Measurements from ENCODE around the gene ZNF423.

The ZNF423 gene

DNA sequence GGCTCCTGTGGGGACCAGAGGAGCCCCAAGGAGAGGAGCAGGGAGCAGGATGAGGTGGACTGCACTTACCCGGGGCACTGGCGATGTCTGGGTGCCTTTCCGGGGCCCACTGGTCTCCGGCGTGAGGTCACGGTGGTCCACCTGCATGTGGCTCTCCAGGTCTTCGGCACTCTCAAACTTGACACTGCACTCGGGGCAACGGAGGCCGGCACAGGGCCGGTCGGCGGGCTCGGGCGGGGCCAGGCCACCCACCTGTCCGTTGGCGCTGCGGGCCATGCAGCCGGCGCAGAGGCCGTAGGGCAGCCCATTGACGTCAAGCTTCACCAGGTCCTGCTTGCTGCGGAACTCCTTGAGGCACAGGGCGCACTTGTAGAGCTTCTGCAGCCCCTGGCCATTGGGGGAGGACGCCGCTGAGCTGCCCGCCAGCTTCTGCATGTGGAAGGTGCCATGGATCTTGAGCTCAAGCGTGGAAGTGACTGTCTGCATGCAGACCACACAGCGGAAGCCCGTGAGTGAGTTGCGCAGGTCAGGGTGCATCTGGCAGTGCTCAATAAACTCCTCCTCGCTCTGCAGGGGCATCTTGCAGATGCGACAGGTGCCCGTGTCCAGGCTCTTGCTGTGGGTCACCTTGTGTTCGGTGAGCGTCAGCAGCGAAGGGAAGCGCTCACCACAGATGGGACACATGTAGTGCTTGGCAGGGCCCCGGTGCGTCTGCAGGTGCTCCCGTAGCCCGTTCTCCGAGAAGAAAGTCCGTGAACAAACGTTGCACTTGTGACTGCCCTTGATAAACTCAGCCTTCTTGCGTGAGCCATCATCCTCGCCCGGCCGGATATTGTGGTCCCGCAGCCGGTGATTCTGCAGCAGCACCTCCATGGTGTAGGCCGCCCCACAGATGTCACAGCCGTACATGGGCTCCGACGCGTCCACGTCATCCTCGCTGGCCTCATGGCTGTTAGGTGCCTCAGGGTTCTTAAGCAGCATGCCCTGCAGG is 220.0 kb downstream of the ZNF423 start:
- no peak for TF ChIP-seq YY1 (IDR thresholded peaks at IDR 0.05; ENCODE audit: insufficient read depth, insufficient read length)
- no peak for TF ChIP-seq SUZ12 (IDR thresholded peaks at IDR 0.05; ENCODE audit: extremely low read depth, insufficient read depth, insufficient read length)
- no peak for TF ChIP-seq ZNF274 (IDR thresholded peaks at IDR 0.05; ENCODE audit: low read depth, low read length)
- no peak for DNase-seq (ENCODE audit: low read depth, low spot score)
- Histone ChIP-seq H3K9me3 (ENCODE audit: insufficient read depth, low read length) (no peaks in the 10 kb centered on the region), H3K4me3 (ENCODE audit: insufficient read length, low read depth) (no peak overlapping the region), H3K4me1 (ENCODE audit: insufficient read depth, insufficient read length) (peaks cover 19% of the 10 kb centered on the region), H3K36me3 (ENCODE audit: insufficient read depth, insufficient read length, low read length) (peaks cover 49% of the 10 kb centered on the region), H3K27me3 (ENCODE audit: insufficient read depth, insufficient read length) (no peaks in the 10 kb centered on the region), H3K9ac (ENCODE audit: insufficient read length, low read depth) (no peak overlapping the region)

DNA sequence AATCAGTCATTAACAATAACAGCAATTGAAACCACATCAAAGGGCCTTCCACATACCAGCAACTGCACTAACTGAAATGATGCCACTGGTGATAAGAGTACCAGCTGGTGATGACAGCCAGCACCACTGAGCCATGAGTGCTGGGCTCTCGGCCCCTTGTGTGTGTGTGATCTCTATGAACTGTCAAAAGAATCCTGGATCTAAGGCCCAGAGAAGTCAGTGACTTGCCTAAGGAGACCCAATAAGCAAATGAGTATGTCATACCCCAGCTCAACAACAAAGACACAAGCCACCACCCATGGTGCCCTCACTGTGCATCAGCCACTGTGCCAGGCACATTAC is 220.9 kb downstream of the ZNF423 start:
- Histone ChIP-seq H3K9me3 (ENCODE audit: insufficient read depth, low read length) (no peaks in the 10 kb centered on the region), H3K4me1 (ENCODE audit: insufficient read depth, insufficient read length) (peaks cover 12% of the 10 kb centered on the region), H3K9ac (ENCODE audit: insufficient read length, low read depth) (no peak overlapping the region), H3K4me3 (ENCODE audit: insufficient read length, low read depth) (no peak overlapping the region), H3K36me3 (ENCODE audit: insufficient read depth, insufficient read length, low read length) (peaks cover 53% of the 10 kb centered on the region), H3K27me3 (ENCODE audit: insufficient read depth, insufficient read length) (no peaks in the 10 kb centered on the region)
- DNase-seq (ENCODE audit: low read depth, low spot score), result no peak
- no peak for TF ChIP-seq ZNF274 (IDR thresholded peaks at IDR 0.05; ENCODE audit: low read depth, low read length)

DNA sequence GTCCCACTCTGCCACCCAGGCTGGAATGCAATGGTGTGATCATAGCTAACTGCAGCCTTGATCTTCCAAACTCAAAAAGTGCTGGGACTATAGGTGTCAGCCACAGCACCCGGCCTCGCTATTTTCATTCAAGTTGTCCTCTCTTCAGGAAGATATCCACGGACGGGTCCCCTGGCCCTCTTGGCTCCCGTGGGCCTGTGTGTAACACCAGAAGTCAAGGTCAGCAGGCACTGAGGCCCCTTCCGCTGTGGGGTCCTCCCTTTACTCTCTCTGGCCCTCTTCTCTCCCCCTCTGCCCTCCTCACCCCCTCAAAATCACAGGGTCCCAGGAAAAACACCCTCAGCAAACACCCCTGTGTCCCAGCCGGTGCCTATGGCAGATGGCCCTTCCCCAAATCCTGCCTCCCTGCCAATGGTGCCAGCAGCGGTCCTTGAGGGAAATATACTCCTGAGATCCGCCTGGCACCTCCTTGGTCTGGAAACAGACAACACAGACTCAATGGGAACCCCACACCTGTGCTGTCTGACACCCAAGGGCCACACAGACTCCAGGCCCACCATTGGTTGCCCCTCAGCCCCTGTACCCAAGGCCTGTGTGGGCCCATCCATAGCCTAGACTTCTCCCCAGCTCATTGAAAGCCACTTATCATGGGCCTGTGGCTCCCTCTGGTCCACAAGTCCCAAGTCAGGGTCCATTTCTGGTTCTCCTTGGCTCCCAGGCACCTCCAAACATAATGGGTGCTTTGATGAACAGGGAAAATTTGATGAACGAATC is 221.5 kb downstream of the ZNF423 start:
- Histone ChIP-seq H3K4me1 (ENCODE audit: insufficient read depth, insufficient read length) (peaks cover 11% of the 10 kb centered on the region), H3K36me3 (ENCODE audit: insufficient read depth, insufficient read length, low read length) (peaks cover 53% of the 10 kb centered on the region), H3K4me3 (ENCODE audit: insufficient read length, low read depth) (no peak overlapping the region), H3K9me3 (ENCODE audit: insufficient read depth, low read length) (peaks cover 5% of the 10 kb centered on the region; the same call in 1 of the 2 replicates), H3K9ac (ENCODE audit: insufficient read length, low read depth) (no peak overlapping the region), H3K27me3 (ENCODE audit: insufficient read depth, insufficient read length) (no peaks in the 10 kb centered on the region)
- TF ChIP-seq SUZ12 (IDR thresholded peaks at IDR 0.05; ENCODE audit: extremely low read depth, insufficient read depth, insufficient read length) (no peak), ZNF274 (IDR thresholded peaks at IDR 0.05; ENCODE audit: low read depth, low read length) (no peak), YY1 (IDR thresholded peaks at IDR 0.05; ENCODE audit: insufficient read depth, insufficient read length) (no peak)
- no peak for DNase-seq (ENCODE audit: low read depth, low spot score)

DNA sequence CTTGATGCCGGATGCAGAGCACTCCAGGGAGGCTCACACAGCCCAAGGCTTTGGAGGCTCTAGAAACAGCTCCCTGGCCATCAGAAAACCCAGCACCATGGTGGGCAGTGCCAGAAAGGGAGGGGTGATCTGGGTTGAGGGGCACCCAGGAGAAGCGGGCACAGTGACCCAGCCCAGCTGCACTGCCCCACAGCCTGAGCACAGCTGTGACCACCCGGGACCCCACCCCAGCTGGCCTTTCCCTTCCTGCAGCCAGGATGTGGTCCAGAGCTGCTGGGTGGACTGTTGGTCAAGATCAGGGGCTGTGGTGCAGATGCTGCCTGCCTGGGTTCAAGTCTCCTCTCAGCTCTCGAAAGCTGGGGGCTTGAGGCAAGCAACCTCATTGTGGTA is 223.1 kb downstream of the ZNF423 start:
- TF ChIP-seq SUZ12 (IDR thresholded peaks at IDR 0.05; ENCODE audit: extremely low read depth, insufficient read depth, insufficient read length) (no peak), YY1 (IDR thresholded peaks at IDR 0.05; ENCODE audit: insufficient read depth, insufficient read length) (no peak), ZNF274 (IDR thresholded peaks at IDR 0.05; ENCODE audit: low read depth, low read length) (no peak)
- Histone ChIP-seq H3K27me3 (ENCODE audit: insufficient read depth, insufficient read length) (no peaks in the 10 kb centered on the region), H3K9ac (ENCODE audit: insufficient read length, low read depth) (no peak overlapping the region), H3K36me3 (ENCODE audit: insufficient read depth, insufficient read length, low read length) (peaks cover 50% of the 10 kb centered on the region), H3K4me3 (ENCODE audit: insufficient read length, low read depth) (no peak overlapping the region), H3K9me3 (ENCODE audit: insufficient read depth, low read length) (peaks cover 15% of the 10 kb centered on the region; the same call in 1 of the 2 replicates), H3K4me1 (ENCODE audit: insufficient read depth, insufficient read length) (peaks cover 3% of the 10 kb centered on the region)
- DNase-seq (ENCODE audit: low read depth, low spot score), result no peak

DNA sequence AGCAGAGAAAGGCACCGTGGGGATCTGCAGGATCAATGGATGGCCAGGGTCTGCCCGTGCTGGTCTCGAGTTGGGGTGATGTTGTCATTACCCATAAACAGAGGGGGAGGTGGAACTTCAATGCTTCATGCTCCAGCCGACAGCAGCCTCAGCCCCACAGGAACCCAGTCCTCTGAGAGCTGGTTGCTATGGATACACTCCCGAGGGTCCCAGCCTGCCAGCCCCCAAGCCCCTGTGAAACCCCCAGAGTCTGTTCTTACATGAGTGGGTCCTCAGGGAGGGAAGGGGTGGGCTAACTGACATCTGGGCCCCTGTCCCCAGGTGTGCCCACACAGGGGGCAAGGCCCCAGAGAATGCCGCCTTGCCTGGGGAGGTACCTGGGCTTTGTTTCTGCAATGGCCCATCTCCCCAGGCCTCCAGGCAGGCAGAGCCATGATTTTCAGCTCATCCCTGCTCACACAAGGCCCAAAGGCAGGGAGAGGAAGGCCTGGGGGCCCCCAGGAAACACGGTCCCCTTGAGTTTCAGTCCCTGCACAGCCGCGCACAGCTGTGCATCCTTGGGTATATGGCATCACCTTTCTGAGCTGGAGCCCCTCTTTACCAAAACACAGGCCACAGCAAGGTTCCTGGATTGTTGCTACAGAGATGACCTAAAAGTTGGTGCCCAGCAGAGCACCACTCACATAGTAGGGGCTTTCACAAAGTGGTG is 223.7 kb downstream of the ZNF423 start:
- H3K4me1 ChIP-seq (ENCODE audit: insufficient read depth, insufficient read length), result peaks cover 3% of the 10 kb centered on the region
- TF ChIP-seq SUZ12 (IDR thresholded peaks at IDR 0.05; ENCODE audit: extremely low read depth, insufficient read depth, insufficient read length) (no peak), YY1 (IDR thresholded peaks at IDR 0.05; ENCODE audit: insufficient read depth, insufficient read length) (no peak), ZNF274 (IDR thresholded peaks at IDR 0.05; ENCODE audit: low read depth, low read length) (no peak)
- peaks cover 15% of the 10 kb centered on the region; the same call in 1 of the 2 replicates for H3K9me3 ChIP-seq (ENCODE audit: insufficient read depth, low read length)
- H3K27me3 ChIP-seq (ENCODE audit: insufficient read depth, insufficient read length), result no peaks in the 10 kb centered on the region
- DNase-seq (ENCODE audit: low read depth, low spot score), result no peak
- H3K36me3 ChIP-seq (ENCODE audit: insufficient read depth, insufficient read length, low read length), result peaks cover 45% of the 10 kb centered on the region
- H3K4me3 ChIP-seq (ENCODE audit: insufficient read length, low read depth), result no peak overlapping the region
- no peak overlapping the region for H3K9ac ChIP-seq (ENCODE audit: insufficient read length, low read depth)

DNA sequence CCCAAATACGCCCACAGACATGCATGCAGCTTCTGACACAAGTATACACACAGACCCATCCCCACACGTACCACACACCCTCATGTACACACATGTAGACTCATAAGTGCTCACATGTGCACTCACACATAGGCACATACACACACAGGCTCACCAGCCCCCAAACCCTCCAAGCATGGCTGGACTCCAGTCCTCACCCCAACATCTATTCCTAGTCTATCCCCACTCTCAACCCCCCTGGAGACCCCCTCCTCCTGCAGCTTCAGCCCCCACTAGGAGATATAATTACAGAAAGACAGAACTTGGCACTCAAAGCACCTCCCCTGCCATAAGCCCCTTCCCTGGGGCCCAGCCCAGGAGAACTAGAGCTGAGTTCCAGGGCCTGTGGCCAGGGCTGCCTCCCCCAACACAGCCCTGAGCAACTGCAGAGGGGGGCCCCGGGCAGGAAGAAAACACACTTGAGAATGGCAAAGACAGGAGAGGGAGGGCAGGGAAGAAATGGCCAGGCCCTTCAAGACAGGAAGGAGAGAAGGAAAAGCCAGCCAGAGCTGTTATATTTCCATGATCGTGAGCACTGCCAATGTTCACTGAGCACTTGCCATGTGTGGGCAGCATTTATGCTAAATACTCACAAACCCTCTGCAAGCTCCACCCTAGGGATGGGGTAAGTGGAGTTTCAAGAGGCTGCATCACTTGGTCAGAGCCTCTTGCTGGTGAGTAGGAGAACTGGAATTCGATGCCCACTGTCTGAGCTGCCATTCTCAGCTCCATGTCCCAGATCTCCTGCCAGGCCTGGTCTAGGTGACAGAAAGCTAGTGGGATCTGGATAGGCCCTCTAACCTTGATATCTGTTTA is 224.5 kb downstream of the ZNF423 start:
- Histone ChIP-seq H3K9ac (ENCODE audit: insufficient read length, low read depth) (no peak overlapping the region), H3K27me3 (ENCODE audit: insufficient read depth, insufficient read length) (no peaks in the 10 kb centered on the region), H3K4me1 (ENCODE audit: insufficient read depth, insufficient read length) (peaks cover 3% of the 10 kb centered on the region), H3K4me3 (ENCODE audit: insufficient read length, low read depth) (no peak overlapping the region), H3K36me3 (ENCODE audit: insufficient read depth, insufficient read length, low read length) (peaks cover 37% of the 10 kb centered on the region), H3K9me3 (ENCODE audit: insufficient read depth, low read length) (peaks cover 15% of the 10 kb centered on the region; the same call in 1 of the 2 replicates)
- no peak for DNase-seq (ENCODE audit: low read depth, low spot score)
- TF ChIP-seq SUZ12 (IDR thresholded peaks at IDR 0.05; ENCODE audit: extremely low read depth, insufficient read depth, insufficient read length) (no peak), YY1 (IDR thresholded peaks at IDR 0.05; ENCODE audit: insufficient read depth, insufficient read length) (no peak), ZNF274 (IDR thresholded peaks at IDR 0.05; ENCODE audit: low read depth, low read length) (no peak)
